Measurements from ENCODE around the gene SLC25A2.

DNA sequence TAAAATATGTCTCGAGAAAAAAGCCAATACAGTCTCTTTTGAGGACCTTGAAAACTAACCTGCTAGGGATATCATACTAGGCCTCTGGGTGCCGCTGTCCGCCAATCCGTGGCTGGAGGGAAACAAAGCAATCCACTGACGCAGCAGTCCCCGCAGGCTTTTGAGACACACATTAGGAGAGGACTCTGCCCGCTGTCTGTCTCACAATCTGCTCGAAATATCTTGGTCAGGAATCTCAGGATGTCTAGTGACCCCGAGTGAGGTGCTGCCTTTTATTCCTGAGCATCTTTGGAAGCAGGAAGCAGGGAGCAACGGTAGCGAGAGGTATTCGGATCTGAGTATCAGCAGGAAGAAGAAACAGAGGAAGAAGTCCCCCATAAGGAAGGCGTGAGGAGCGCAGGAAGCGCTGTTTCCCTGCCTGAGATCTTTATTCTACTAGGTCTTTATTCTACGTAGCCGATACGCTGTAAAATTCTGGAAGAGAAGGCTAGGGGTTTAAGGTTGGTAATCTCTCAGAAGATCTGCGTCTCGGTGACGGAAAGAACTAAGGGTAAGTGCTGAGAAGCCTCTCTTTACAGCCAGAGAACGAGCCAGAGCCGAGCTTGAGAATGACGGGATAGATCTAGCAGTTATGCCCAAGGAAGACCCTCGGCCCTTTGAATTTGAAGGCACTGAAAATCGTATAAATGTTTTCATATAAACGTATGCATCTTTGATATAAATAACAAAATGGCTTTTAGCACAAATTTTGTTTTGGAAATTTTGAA, 22.4 kb upstream of the SLC25A2 start:
- TF ChIP-seq, protein P1, sequence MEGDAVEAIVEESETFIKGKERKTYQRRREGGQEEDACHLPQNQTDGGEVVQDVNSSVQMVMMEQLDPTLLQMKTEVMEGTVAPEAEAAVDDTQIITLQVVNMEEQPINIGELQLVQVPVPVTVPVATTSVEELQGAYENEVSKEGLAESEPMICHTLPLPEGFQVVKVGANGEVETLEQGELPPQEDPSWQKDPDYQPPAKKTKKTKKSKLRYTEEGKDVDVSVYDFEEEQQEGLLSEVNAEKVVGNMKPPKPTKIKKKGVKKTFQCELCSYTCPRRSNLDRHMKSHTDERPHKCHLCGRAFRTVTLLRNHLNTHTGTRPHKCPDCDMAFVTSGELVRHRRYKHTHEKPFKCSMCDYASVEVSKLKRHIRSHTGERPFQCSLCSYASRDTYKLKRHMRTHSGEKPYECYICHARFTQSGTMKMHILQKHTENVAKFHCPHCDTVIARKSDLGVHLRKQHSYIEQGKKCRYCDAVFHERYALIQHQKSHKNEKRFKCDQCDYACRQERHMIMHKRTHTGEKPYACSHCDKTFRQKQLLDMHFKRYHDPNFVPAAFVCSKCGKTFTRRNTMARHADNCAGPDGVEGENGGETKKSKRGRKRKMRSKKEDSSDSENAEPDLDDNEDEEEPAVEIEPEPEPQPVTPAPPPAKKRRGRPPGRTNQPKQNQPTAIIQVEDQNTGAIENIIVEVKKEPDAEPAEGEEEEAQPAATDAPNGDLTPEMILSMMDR (conservative IDR thresholded peaks at IDR 0.05; ENCODE audit: low read depth in 2 of 2), result peak; percentile 80 to 84
- TF ChIP-seq STAT1 (IDR thresholded peaks at IDR 0.05; ENCODE audit: unreplicated experiment) (no peak), POLR2AphosphoS5 (IDR thresholded peaks at IDR 0.05; ENCODE audit: low read depth) (peak; percentile 66), JUNB (IDR thresholded peaks at IDR 0.05; ENCODE audit: unreplicated experiment) (no peak), EZH2phosphoT487 (IDR thresholded peaks at IDR 0.05; ENCODE audit: unreplicated experiment) (no peak), ZNF331 (CRISPR knock-in tag; IDR thresholded peaks at IDR 0.05; ENCODE audit: low read depth) (no peak), EZH2 (IDR thresholded peaks at IDR 0.05; ENCODE audit: low read depth, unreplicated experiment) (no peak), CREB1 (CRISPR knock-in tag; IDR thresholded peaks at IDR 0.05; ENCODE audit: low read depth) (0 out of 2 replicates have a peak, but pooled peaks have one; percentile 19), NANOG (IDR thresholded peaks at IDR 0.05; ENCODE audit: borderline replicate concordance) (no peak), ZNF114 (CRISPR knock-in tag; IDR thresholded peaks at IDR 0.05) (no peak)
- TF ChIP-seq, protein P2, sequence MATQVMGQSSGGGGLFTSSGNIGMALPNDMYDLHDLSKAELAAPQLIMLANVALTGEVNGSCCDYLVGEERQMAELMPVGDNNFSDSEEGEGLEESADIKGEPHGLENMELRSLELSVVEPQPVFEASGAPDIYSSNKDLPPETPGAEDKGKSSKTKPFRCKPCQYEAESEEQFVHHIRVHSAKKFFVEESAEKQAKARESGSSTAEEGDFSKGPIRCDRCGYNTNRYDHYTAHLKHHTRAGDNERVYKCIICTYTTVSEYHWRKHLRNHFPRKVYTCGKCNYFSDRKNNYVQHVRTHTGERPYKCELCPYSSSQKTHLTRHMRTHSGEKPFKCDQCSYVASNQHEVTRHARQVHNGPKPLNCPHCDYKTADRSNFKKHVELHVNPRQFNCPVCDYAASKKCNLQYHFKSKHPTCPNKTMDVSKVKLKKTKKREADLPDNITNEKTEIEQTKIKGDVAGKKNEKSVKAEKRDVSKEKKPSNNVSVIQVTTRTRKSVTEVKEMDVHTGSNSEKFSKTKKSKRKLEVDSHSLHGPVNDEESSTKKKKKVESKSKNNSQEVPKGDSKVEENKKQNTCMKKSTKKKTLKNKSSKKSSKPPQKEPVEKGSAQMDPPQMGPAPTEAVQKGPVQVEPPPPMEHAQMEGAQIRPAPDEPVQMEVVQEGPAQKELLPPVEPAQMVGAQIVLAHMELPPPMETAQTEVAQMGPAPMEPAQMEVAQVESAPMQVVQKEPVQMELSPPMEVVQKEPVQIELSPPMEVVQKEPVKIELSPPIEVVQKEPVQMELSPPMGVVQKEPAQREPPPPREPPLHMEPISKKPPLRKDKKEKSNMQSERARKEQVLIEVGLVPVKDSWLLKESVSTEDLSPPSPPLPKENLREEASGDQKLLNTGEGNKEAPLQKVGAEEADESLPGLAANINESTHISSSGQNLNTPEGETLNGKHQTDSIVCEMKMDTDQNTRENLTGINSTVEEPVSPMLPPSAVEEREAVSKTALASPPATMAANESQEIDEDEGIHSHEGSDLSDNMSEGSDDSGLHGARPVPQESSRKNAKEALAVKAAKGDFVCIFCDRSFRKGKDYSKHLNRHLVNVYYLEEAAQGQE (IDR thresholded peaks at IDR 0.05; ENCODE audit: unreplicated experiment), result no peak
- TF ChIP-seq, protein P3, sequence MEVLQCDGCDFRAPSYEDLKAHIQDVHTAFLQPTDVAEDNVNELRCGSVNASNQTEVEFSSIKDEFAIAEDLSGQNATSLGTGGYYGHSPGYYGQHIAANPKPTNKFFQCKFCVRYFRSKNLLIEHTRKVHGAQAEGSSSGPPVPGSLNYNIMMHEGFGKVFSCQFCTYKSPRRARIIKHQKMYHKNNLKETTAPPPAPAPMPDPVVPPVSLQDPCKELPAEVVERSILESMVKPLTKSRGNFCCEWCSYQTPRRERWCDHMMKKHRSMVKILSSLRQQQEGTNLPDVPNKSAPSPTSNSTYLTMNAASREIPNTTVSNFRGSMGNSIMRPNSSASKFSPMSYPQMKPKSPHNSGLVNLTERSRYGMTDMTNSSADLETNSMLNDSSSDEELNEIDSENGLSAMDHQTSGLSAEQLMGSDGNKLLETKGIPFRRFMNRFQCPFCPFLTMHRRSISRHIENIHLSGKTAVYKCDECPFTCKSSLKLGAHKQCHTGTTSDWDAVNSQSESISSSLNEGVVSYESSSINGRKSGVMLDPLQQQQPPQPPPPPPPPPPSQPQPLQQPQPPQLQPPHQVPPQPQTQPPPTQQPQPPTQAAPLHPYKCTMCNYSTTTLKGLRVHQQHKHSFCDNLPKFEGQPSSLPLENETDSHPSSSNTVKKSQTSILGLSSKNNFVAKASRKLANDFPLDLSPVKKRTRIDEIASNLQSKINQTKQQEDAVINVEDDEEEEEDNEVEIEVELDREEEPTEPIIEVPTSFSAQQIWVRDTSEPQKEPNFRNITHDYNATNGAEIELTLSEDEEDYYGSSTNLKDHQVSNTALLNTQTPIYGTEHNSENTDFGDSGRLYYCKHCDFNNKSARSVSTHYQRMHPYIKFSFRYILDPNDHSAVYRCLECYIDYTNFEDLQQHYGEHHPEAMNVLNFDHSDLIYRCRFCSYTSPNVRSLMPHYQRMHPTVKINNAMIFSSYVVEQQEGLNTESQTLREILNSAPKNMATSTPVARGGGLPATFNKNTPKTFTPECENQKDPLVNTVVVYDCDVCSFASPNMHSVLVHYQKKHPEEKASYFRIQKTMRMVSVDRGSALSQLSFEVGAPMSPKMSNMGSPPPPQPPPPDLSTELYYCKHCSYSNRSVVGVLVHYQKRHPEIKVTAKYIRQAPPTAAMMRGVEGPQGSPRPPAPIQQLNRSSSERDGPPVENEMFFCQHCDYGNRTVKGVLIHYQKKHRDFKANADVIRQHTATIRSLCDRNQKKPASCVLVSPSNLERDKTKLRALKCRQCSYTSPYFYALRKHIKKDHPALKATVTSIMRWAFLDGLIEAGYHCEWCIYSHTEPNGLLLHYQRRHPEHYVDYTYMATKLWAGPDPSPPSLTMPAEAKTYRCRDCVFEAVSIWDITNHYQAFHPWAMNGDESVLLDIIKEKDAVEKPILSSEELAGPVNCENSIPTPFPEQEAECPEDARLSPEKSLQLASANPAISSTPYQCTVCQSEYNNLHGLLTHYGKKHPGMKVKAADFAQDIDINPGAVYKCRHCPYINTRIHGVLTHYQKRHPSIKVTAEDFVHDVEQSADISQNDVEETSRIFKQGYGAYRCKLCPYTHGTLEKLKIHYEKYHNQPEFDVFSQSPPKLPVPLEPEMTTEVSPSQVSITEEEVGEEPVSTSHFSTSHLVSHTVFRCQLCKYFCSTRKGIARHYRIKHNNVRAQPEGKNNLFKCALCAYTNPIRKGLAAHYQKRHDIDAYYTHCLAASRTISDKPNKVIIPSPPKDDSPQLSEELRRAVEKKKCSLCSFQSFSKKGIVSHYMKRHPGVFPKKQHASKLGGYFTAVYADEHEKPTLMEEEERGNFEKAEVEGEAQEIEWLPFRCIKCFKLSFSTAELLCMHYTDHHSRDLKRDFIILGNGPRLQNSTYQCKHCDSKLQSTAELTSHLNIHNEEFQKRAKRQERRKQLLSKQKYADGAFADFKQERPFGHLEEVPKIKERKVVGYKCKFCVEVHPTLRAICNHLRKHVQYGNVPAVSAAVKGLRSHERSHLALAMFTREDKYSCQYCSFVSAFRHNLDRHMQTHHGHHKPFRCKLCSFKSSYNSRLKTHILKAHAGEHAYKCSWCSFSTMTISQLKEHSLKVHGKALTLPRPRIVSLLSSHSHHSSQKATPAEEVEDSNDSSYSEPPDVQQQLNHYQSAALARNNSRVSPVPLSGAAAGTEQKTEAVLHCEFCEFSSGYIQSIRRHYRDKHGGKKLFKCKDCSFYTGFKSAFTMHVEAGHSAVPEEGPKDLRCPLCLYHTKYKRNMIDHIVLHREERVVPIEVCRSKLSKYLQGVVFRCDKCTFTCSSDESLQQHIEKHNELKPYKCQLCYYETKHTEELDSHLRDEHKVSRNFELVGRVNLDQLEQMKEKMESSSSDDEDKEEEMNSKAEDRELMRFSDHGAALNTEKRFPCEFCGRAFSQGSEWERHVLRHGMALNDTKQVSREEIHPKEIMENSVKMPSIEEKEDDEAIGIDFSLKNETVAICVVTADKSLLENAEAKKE (CRISPR knock-in tag; IDR thresholded peaks at IDR 0.05), result no peak
- TF ChIP-seq, protein P4, sequence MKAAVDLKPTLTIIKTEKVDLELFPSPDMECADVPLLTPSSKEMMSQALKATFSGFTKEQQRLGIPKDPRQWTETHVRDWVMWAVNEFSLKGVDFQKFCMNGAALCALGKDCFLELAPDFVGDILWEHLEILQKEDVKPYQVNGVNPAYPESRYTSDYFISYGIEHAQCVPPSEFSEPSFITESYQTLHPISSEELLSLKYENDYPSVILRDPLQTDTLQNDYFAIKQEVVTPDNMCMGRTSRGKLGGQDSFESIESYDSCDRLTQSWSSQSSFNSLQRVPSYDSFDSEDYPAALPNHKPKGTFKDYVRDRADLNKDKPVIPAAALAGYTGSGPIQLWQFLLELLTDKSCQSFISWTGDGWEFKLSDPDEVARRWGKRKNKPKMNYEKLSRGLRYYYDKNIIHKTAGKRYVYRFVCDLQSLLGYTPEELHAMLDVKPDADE (IDR thresholded peaks at IDR 0.05), result no peak
